Trophoblast cell (in vitro differentiated cells and primary cell): ENCODE data around the gene PWWP2B.

ENCODE experiments used
- DNase-seq, 2 donors: peaks; one replicate each; pipeline ENCODE4 v3.0.0-alpha.2; 2016
- H2AFZ ChIP-seq: 2 replicates; pipeline ENCODE4 v1.6.1; 2013; ENCODE audit warnings: low read length, moderate library complexity, mild to moderate bottlenecking; ENCODE audit not compliant: insufficient read depth, poor library complexity
- H2AK5ac ChIP-seq: 2 replicates; pipeline ENCODE4 v1.6.1; 2013; ENCODE audit warnings: mild to moderate bottlenecking, low read length
- H2BK120ac ChIP-seq: 2 replicates; pipeline ENCODE4 v1.6.1; 2013; ENCODE audit warnings: low read length, mild to moderate bottlenecking, moderate library complexity; ENCODE audit not compliant: insufficient read depth, poor library complexity
- H2BK12ac ChIP-seq: 2 replicates; pipeline ENCODE4 v1.6.1; 2013; ENCODE audit warnings: mild to moderate bottlenecking, low read length, moderate library complexity
- H2BK5ac ChIP-seq: 2 replicates; pipeline ENCODE4 v1.6.1; 2013; ENCODE audit warnings: low read length, low read depth, moderate library complexity, mild to moderate bottlenecking; ENCODE audit not compliant: poor library complexity
- H3K14ac ChIP-seq: 2 replicates; pipeline ENCODE4 v1.6.1; 2013; ENCODE audit warnings: mild to moderate bottlenecking, low read length
- H3K18ac ChIP-seq: 2 replicates; pipeline ENCODE4 v1.6.1; 2013; ENCODE audit warnings: mild to moderate bottlenecking, low read length
- H3K23ac ChIP-seq: 2 replicates; pipeline ENCODE4 v1.6.1; 2013; ENCODE audit warnings: low read length
- H3K27ac ChIP-seq: 2 replicates; pipeline ENCODE4 v1.5.1; 2013; ENCODE audit warnings: low read depth, mild to moderate bottlenecking, inconsistent platforms, low read length, moderate library complexity
- H3K27me3 ChIP-seq: 2 replicates; pipeline ENCODE4 v1.6.1; 2013; ENCODE audit warnings: inconsistent platforms, mild to moderate bottlenecking, low read length, moderate library complexity; ENCODE audit not compliant: insufficient read depth
- H3K36me3 ChIP-seq, 2 experiments: 1 replicate in 1 of 2; 2 replicates in 1 of 2; pipeline ENCODE4 v1.6.1; 2013; ENCODE audit warnings: low read length in 2 of 2, mild to moderate bottlenecking in 2 of 2, moderate library complexity in 1 of 2; ENCODE audit not compliant: insufficient read depth in 2 of 2, control insufficient read depth in 1 of 2
- H3K4ac ChIP-seq: 2 replicates; pipeline ENCODE4 v1.6.1; 2013; ENCODE audit warnings: low read depth, mild to moderate bottlenecking, low read length, moderate library complexity
- H3K4me1 ChIP-seq, 2 experiments: 1 replicate in 1 of 2; 2 replicates in 1 of 2; pipeline ENCODE4 v1.6.1; 2013; ENCODE audit warnings: low read length in 2 of 2, mild to moderate bottlenecking in 2 of 2, moderate library complexity in 1 of 2; ENCODE audit not compliant: insufficient read depth in 2 of 2, control insufficient read depth in 1 of 2
- H3K4me2 ChIP-seq: 2 replicates; pipeline ENCODE4 v1.6.1; 2013; ENCODE audit warnings: inconsistent platforms, mild to moderate bottlenecking, low read length, moderate library complexity
- H3K4me3 ChIP-seq: 2 replicates; pipeline ENCODE4 v1.5.1; 2013; ENCODE audit warnings: mild to moderate bottlenecking, low read depth, low read length, inconsistent platforms
- H3K79me1 ChIP-seq: one replicate; pipeline ENCODE4 v1.6.1; 2013; ENCODE audit warnings: low read length
- H3K79me2 ChIP-seq: 2 replicates; pipeline ENCODE4 v1.6.1; 2013; ENCODE audit warnings: low read length, mild to moderate bottlenecking; ENCODE audit not compliant: control insufficient read depth, insufficient read depth, poor library complexity
- H3K9ac ChIP-seq: 2 replicates; pipeline ENCODE4 v1.6.1; 2013; ENCODE audit warnings: mild to moderate bottlenecking, low read length
- H3K9me3 ChIP-seq: 2 replicates; pipeline ENCODE4 v1.6.1; 2013; ENCODE audit warnings: low read depth, mild to moderate bottlenecking, control low read depth, inconsistent platforms, low read length; ENCODE audit not compliant: insufficient read depth
- H4K12ac ChIP-seq: 2 replicates; pipeline ENCODE4 v1.6.1; 2013; ENCODE audit warnings: low read depth, mild to moderate bottlenecking, low read length, moderate library complexity
- H4K8ac ChIP-seq: 2 replicates; pipeline ENCODE4 v1.6.1; 2013; ENCODE audit warnings: low read depth, mild to moderate bottlenecking, low read length, moderate library complexity
- H4K91ac ChIP-seq: one replicate; pipeline ENCODE4 v1.6.1; 2013; ENCODE audit warnings: low read depth, mild to moderate bottlenecking, low read length, moderate library complexity
- WGBS: extraction: QIAGEN DNeasy Blood & Tissue Kit; methylation state at CpG from one replicate; pipeline ENCODE4 v1.1.7; 2013; ENCODE audit warnings: missing lambda C conversion rate; ENCODE audit not compliant: insufficient read length, insufficient coverage; ENCODE audit errors: extremely low coverage; 5-methylcytosine and 5-hydroxymethylcytosine counted together

PWWP2B gene

DNA sequence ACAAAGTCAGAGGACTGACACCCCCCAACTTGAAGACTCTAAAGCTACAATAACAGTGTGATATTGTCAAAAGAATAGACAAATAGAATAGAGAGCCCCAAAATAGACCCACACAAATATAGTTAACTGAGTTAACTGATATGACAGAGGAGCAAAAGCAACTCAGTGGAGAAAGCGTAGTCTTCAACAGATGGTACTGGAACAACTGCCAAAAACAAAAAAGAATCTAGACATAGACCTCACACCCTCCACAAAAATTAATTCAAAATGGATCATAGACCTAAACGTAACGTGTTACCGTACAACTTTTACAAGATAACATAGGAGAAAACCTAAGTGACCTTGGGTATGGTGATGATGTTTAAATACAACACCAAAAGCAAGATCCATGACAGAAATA, 28.6 kb upstream of the PWWP2B start:
- Histone ChIP-seq H2AFZ (no peak overlapping the region), H3K9ac (no peak overlapping the region), H3K27me3 (no peaks in the 10 kb centered on the region), H2BK120ac (no peak overlapping the region), H3K79me2 (no peaks in the 10 kb centered on the region), H3K79me1 (no peaks in the 10 kb centered on the region), H3K9me3 (peaks cover 8% of the 10 kb centered on the region), H3K27ac (no peak overlapping the region), H2BK5ac (no peak overlapping the region), H3K4me2 (no peak overlapping the region), H3K4me3 (no peak overlapping the region), H2BK12ac (no peak overlapping the region), H4K91ac (no peak overlapping the region), H3K4me1 (no peaks in the 10 kb centered on the region), H4K8ac (no peak overlapping the region), H3K23ac (no peak overlapping the region), H3K4ac (no peak overlapping the region), H3K14ac (no peak overlapping the region), H2AK5ac (no peak overlapping the region), H3K36me3 (no peaks in the 10 kb centered on the region), H3K18ac (no peak overlapping the region), H4K12ac (no peak overlapping the region)
- DNase-seq, result no peak
- WGBS, result no CpG with 5 or more reads among the region's 4 CpGs

DNA sequence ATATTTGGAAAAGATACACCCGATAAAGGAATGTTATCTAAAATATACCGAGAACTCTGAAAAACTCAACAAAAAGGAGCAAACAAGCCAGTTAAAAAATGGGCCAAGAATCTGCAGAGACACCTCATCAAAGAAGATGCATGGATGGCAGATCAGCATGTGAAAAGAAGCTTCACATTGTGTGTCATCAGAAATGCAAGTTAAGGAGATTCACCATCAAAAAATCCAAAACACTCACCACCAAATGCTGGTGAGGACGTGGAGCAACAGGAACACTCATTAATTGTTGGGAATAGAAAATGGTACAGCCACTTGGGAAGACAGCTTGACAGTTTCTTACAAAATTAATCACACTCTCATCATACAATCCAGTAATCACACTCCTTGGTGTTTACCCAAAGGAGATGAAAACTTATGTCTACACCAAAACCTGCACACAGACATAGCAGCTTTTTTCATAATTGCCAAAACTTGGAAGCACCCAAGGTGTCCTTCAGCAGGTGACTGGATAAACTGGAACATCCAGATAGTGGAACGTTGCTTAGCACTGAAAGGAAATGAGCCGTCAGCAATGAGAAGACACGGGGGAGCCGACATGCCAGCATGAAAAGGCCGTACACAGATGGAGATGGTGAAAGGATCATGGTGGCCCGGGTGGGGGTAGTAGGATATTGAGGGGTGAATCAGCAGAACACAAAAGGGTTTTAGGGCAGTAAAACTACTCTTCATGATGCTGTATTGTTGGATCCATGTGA, 27.9 kb upstream of the PWWP2B start:
- no CpG with 5 or more reads among the region's 9 CpGs for WGBS

GRCh38 chr10:132369636-132370185, 27.3 kb upstream of the PWWP2B start:
- no peak overlapping the region for H4K12ac ChIP-seq
- H2AFZ ChIP-seq, result no peak overlapping the region
- no peak overlapping the region for H3K18ac ChIP-seq
- no peak overlapping the region for H4K8ac ChIP-seq
- H4K91ac ChIP-seq, result no peak overlapping the region
- H3K27ac ChIP-seq, result no peak overlapping the region
- no peak overlapping the region for H3K4me2 ChIP-seq
- no peaks in the 10 kb centered on the region for H3K36me3 ChIP-seq
- no peak overlapping the region for H2AK5ac ChIP-seq
- no peak for DNase-seq
- H2BK12ac ChIP-seq, result no peak overlapping the region
- H3K14ac ChIP-seq, result no peak overlapping the region
- H3K79me2 ChIP-seq, result no peaks in the 10 kb centered on the region
- no peak overlapping the region for H2BK120ac ChIP-seq
- no CpG with 5 or more reads among the region's 13 CpGs for WGBS
- H3K4me3 ChIP-seq, result no peak overlapping the region
- H3K9ac ChIP-seq, result no peak overlapping the region
- no peak overlapping the region for H3K4ac ChIP-seq
- no peaks in the 10 kb centered on the region for H3K27me3 ChIP-seq
- H3K9me3 ChIP-seq, result peaks cover 2% of the 10 kb centered on the region
- no peak overlapping the region for H3K23ac ChIP-seq
- H3K79me1 ChIP-seq, result no peaks in the 10 kb centered on the region
- no peak overlapping the region for H2BK5ac ChIP-seq
- H3K4me1 ChIP-seq, result no peaks in the 10 kb centered on the region

More for the DNA sequence above, 27.9 kb upstream of the PWWP2B start:
- Histone ChIP-seq H3K14ac (no peak overlapping the region), H2BK5ac (no peak overlapping the region), H4K8ac (no peak overlapping the region), H3K18ac (no peak overlapping the region), H3K4ac (no peak overlapping the region), H3K79me1 (no peaks in the 10 kb centered on the region), H3K9ac (no peak overlapping the region), H4K91ac (no peak overlapping the region), H3K27me3 (no peaks in the 10 kb centered on the region), H2BK120ac (no peak overlapping the region), H4K12ac (no peak overlapping the region), H2AK5ac (no peak overlapping the region), H3K4me3 (no peak overlapping the region), H3K23ac (no peak overlapping the region), H2BK12ac (no peak overlapping the region), H3K79me2 (no peaks in the 10 kb centered on the region), H3K9me3 (peaks cover 8% of the 10 kb centered on the region), H3K36me3 (no peaks in the 10 kb centered on the region), H3K4me1 (no peaks in the 10 kb centered on the region), H2AFZ (no peak overlapping the region), H3K4me2 (no peak overlapping the region), H3K27ac (no peak overlapping the region)
- DNase-seq, result peak; percentile 84 to 93

- DNase-seq, result no peak
- no peaks in the 10 kb centered on the region for H3K79me2 ChIP-seq
- H3K9me3 ChIP-seq, result peaks cover 2% of the 10 kb centered on the region
- H3K9ac ChIP-seq, result no peak overlapping the region
- H3K4ac ChIP-seq, result no peak overlapping the region
- no peak overlapping the region for H2BK120ac ChIP-seq
- H3K27me3 ChIP-seq, result no peaks in the 10 kb centered on the region
- no peak overlapping the region for H4K12ac ChIP-seq
- H3K4me3 ChIP-seq, result no peak overlapping the region
- no peak overlapping the region for H3K23ac ChIP-seq
- no peak overlapping the region for H2BK12ac ChIP-seq
- no peaks in the 10 kb centered on the region for H3K79me1 ChIP-seq
- no peak overlapping the region for H3K14ac ChIP-seq
- H3K36me3 ChIP-seq, result no peaks in the 10 kb centered on the region
- H4K91ac ChIP-seq, result no peak overlapping the region
- H4K8ac ChIP-seq, result no peak overlapping the region
- no peak overlapping the region for H3K4me2 ChIP-seq
- H2AK5ac ChIP-seq, result no peak overlapping the region
- no peak overlapping the region for H2BK5ac ChIP-seq
- WGBS, result no CpG with 5 or more reads among the region's 31 CpGs
- no peak overlapping the region for H3K18ac ChIP-seq
- H3K27ac ChIP-seq, result no peak overlapping the region
- H2AFZ ChIP-seq, result no peak overlapping the region
- H3K4me1 ChIP-seq, result peaks cover 4% of the 10 kb centered on the region in 2 experiments
Measured at GRCh38 chr10:132370426-132371340, 26.3 kb upstream of the PWWP2B start.
